GM12878 (cell line): ENCODE data around the gene CCDC51.

Source experiments
- CEBPB ChIP-seq, 2 experiments: fragments of 150-350 bp in 1 of 2; IDR thresholded peaks; 2 replicates each; pipeline ENCODE4 v1.6.1; 2012 to 2014; ENCODE audit warnings: low read depth in 2 of 2, low read length in 2 of 2, borderline replicate concordance in 1 of 2, inconsistent platforms in 1 of 2
- HDAC2 ChIP-seq: fragments of 200-600 bp; sonication (generic); IDR thresholded peaks from 2 replicates; pipeline ENCODE4 v1.6.1; 2017
- SMC3 ChIP-seq: IDR thresholded peaks from 2 replicates; pipeline ENCODE4 v1.6.1; 2011; ENCODE audit warnings: low read length, improper control_type of control experiment, borderline replicate concordance
- ZZZ3 ChIP-seq: IDR thresholded peaks from 2 replicates; pipeline ENCODE4 v1.6.1; 2011; ENCODE audit warnings: low read depth; ENCODE audit not compliant: control insufficient read depth, insufficient read length
- TF ChIP-seq, protein P1 (sequence below), 3 experiments: IDR thresholded peaks in 2 of 3; conservative IDR thresholded peaks in 1 of 3; 2 replicates each; pipeline ENCODE4 v1.5.1; 2011; ENCODE audit warnings: low read depth in 3 of 3, low read length in 3 of 3, mild to moderate bottlenecking in 3 of 3, control low read depth in 2 of 3, moderate library complexity in 2 of 3, inconsistent platforms in 1 of 3, mixed read lengths in 1 of 3; ENCODE audit not compliant: control insufficient read depth in 2 of 3, insufficient read depth in 1 of 3; ENCODE audit errors: extremely low read depth in 1 of 3
- TF ChIP-seq, protein P2 (sequence below): IDR thresholded peaks from 2 replicates; pipeline ENCODE4 v1.6.1; 2011; ENCODE audit warnings: low read depth, low read length, improper control_type of control experiment, borderline replicate concordance

DNA sequence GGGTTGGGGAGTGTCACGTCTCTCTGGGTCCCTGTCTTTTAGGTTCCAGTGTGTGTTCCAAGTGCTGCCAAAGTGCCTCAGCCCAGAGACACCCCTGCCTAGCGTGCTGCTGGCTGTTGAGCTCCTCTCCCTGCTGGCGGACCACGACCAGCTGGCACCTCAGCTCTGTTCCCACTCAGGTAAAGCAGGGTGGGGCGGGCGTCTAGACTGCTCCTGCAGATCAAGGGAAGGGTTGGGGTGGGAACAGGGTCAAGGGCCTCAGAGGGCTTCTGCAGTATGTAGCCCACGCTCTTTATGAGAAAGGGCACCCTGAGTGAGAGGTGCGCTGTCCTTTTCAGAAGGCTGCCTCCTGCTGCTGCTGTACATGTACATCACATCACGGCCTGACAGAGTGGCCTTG, 23.8 kb upstream of the CCDC51 start:
- TF ChIP-seq, protein P1, sequence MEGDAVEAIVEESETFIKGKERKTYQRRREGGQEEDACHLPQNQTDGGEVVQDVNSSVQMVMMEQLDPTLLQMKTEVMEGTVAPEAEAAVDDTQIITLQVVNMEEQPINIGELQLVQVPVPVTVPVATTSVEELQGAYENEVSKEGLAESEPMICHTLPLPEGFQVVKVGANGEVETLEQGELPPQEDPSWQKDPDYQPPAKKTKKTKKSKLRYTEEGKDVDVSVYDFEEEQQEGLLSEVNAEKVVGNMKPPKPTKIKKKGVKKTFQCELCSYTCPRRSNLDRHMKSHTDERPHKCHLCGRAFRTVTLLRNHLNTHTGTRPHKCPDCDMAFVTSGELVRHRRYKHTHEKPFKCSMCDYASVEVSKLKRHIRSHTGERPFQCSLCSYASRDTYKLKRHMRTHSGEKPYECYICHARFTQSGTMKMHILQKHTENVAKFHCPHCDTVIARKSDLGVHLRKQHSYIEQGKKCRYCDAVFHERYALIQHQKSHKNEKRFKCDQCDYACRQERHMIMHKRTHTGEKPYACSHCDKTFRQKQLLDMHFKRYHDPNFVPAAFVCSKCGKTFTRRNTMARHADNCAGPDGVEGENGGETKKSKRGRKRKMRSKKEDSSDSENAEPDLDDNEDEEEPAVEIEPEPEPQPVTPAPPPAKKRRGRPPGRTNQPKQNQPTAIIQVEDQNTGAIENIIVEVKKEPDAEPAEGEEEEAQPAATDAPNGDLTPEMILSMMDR (IDR thresholded peaks at IDR 0.05 in 2 of 3, conservative IDR thresholded peaks at IDR 0.05 in 1 of 3; ENCODE audit: control insufficient read depth in 2 of 3, extremely low read depth in 1 of 3, insufficient read depth in 1 of 3, low read depth in 3 of 3, low read length in 3 of 3), result no peak
- TF ChIP-seq CEBPB (IDR thresholded peaks at IDR 0.05; ENCODE audit: borderline replicate concordance in 1 of 2, low read depth in 2 of 2, low read length in 2 of 2) (no peak), HDAC2 (no peak), ZZZ3 (no peak), SMC3 (no peak)
- TF ChIP-seq, protein P2, sequence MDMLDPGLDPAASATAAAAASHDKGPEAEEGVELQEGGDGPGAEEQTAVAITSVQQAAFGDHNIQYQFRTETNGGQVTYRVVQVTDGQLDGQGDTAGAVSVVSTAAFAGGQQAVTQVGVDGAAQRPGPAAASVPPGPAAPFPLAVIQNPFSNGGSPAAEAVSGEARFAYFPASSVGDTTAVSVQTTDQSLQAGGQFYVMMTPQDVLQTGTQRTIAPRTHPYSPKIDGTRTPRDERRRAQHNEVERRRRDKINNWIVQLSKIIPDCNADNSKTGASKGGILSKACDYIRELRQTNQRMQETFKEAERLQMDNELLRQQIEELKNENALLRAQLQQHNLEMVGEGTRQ, result no peak
